ENCODE data around the gene PRAME. TPM values are rescaled to one million over a fixed set of nuclear protein-coding genes. Genes with fewer than 3 reads are reported as not detected.

Gene PRAME
- total and polyA plus RNA-seq, 2 experiments from 2014 or later: not detected

DNA sequence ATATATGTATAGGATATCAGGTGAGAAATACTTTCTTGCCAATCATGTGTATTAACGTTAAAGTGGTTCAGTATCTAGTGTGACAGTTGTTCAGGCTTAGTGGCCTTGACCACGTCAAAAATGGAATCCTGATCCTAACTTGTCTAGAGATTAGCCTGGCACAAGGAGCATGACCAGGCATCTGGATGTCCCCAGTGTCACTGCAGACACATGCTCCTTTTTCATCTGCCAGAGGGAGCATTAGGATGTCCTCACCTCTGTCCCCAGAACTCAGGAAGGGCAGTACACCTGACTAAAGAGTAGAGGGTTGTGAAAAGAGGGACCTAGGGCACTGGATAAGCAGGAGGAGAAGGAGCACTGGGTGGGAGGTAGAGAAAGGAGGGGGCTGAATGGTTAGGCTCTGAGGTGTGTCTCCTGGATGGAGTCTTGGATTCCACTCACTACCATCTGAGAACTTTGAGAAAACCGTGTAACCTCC is 44.4 kb upstream of the PRAME start (continued):
- TF ChIP-seq, protein P1, sequence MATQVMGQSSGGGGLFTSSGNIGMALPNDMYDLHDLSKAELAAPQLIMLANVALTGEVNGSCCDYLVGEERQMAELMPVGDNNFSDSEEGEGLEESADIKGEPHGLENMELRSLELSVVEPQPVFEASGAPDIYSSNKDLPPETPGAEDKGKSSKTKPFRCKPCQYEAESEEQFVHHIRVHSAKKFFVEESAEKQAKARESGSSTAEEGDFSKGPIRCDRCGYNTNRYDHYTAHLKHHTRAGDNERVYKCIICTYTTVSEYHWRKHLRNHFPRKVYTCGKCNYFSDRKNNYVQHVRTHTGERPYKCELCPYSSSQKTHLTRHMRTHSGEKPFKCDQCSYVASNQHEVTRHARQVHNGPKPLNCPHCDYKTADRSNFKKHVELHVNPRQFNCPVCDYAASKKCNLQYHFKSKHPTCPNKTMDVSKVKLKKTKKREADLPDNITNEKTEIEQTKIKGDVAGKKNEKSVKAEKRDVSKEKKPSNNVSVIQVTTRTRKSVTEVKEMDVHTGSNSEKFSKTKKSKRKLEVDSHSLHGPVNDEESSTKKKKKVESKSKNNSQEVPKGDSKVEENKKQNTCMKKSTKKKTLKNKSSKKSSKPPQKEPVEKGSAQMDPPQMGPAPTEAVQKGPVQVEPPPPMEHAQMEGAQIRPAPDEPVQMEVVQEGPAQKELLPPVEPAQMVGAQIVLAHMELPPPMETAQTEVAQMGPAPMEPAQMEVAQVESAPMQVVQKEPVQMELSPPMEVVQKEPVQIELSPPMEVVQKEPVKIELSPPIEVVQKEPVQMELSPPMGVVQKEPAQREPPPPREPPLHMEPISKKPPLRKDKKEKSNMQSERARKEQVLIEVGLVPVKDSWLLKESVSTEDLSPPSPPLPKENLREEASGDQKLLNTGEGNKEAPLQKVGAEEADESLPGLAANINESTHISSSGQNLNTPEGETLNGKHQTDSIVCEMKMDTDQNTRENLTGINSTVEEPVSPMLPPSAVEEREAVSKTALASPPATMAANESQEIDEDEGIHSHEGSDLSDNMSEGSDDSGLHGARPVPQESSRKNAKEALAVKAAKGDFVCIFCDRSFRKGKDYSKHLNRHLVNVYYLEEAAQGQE (IDR thresholded peaks at IDR 0.05; ENCODE audit: unreplicated experiment): no peak
- TF ChIP-seq, protein P2, sequence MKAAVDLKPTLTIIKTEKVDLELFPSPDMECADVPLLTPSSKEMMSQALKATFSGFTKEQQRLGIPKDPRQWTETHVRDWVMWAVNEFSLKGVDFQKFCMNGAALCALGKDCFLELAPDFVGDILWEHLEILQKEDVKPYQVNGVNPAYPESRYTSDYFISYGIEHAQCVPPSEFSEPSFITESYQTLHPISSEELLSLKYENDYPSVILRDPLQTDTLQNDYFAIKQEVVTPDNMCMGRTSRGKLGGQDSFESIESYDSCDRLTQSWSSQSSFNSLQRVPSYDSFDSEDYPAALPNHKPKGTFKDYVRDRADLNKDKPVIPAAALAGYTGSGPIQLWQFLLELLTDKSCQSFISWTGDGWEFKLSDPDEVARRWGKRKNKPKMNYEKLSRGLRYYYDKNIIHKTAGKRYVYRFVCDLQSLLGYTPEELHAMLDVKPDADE (IDR thresholded peaks at IDR 0.05): no peak

DNA sequence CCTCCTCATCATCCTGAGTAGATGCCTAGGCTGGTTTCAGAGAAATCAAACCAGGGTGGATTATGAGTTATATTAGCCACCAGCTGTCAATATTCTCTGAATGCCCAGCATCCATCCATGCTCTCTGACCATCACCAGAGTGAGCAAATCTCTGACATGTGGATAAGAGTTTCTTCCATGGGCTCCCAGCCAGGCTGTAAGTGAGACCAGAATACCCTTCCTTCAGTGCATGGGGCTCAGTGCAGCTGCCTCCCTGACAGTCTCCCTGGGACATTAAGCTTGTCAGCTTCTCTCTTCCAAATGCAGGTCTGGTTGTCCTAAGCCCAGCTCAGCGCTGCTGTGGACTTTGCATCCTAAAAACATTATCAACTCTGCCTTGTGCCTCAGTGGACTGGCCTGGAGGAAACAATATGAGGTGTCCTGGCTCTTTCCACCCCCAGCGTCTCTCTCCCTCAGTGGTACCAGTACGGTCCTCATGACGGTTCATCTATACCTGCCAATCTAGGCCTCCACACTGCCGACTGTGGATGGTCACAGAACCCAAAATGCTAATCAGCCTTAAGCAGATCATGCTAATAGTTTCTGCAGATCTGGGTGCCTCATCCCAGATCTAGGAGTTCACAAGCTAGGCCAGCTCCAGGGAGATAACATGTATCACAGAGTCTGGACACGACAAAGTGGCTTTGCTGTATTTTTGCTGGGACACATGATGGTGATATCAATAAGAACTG is 41.6 kb upstream of the PRAME start:
- Mint-ChIP-seq H3K27me3 (ENCODE audit: insufficient read depth, low read depth, poor library complexity) (peaks cover 84% of the 10 kb centered on the region), H3K4me3 (no peak overlapping the region), H3K27ac (no peak overlapping the region), H3K9me3 (no peaks in the 10 kb centered on the region), H3K36me3 (ENCODE audit: low read depth) (no peaks in the 10 kb centered on the region), H3K4me1 (peaks cover 31% of the 10 kb centered on the region)
- H3K4me1 ChIP-seq (ENCODE audit: insufficient read depth): no peaks in the 10 kb centered on the region
- no peak for ATAC-seq
- peaks cover 10% of the 10 kb centered on the region for H3K9me2 ChIP-seq (ENCODE audit: insufficient read depth)
- no peak overlapping the region for H3K4me2 ChIP-seq
- no peak overlapping the region for H3K27ac ChIP-seq (ENCODE audit: low read depth)
- H3K4me3 ChIP-seq: no peak overlapping the region
- H4K20me1 ChIP-seq (replicated peaks; ENCODE audit: insufficient read depth): no peaks in the 10 kb centered on the region
- no peak overlapping the region for H2AFZ ChIP-seq
- no peaks in the 10 kb centered on the region for H3K36me3 ChIP-seq (ENCODE audit: insufficient read depth)
- H3K27me3 ChIP-seq (ENCODE audit: insufficient read depth): peaks cover 98% of the 10 kb centered on the region
- H3F3A ChIP-seq (replicated peaks; ENCODE audit: low read depth): no peaks in the 10 kb centered on the region
- no peaks in the 10 kb centered on the region for H3K79me2 ChIP-seq (replicated peaks; ENCODE audit: insufficient read depth)
- TF ChIP-seq EZH2 (IDR thresholded peaks at IDR 0.05; ENCODE audit: low read depth, unreplicated experiment) (no peak), CREB1 (CRISPR knock-in tag; IDR thresholded peaks at IDR 0.05; ENCODE audit: low read depth) (no peak), POLR2AphosphoS5 (IDR thresholded peaks at IDR 0.05; ENCODE audit: low read depth) (no peak), STAT1 (IDR thresholded peaks at IDR 0.05; ENCODE audit: unreplicated experiment) (no peak)
- TF ChIP-seq, protein P1 (IDR thresholded peaks at IDR 0.05; ENCODE audit: unreplicated experiment): no peak
- DNase-seq (ENCODE audit: low spot score): no peak
